Breast epithelium (tissue), 3 donors: Measurements from ENCODE around the gene KCNIP4.

ENCODE experiments used
- CTCF ChIP-seq, 3 donors: fragments of 450-650 bp; IDR thresholded peaks; one replicate each; pipeline ENCODE4 v1.5.1; 2016 to 2017; ENCODE audit warnings: antibody characterized with exemption in 3 of 3, mild to moderate bottlenecking in 3 of 3, moderate library complexity in 3 of 3
- POLR2AphosphoS5 ChIP-seq, 3 donors: sonication (generic); formaldehyde crosslinking; IDR thresholded peaks; one replicate each; pipeline ENCODE4 v1.6.1; 2017; ENCODE audit warnings: antibody characterized with exemption in 3 of 3

- TF ChIP-seq POLR2AphosphoS5 (IDR thresholded peaks at IDR 0.05) (no peak), CTCF (IDR thresholded peaks at IDR 0.05) (no peak)
These were observed 1052.6 kb downstream of the KCNIP4 start for GRCh38 chr4:20895988-20896387.
